GM12864 (cell line): ENCODE data around the gene BPIFA1.
A peak's percentile ranks its signal among the peaks of the same experiment; 100 is the strongest.

ENCODE experiments used
- DNase-seq: peaks from one replicate; pipeline ENCODE4 v3.0.0-alpha.2; 2011; ENCODE audit warnings: low read depth
- H3K4me3 ChIP-seq: 2 replicates; pipeline ENCODE4 v1.5.1; 2011; ENCODE audit warnings: mild to moderate bottlenecking, low read depth, low read length, control low read depth
- TF ChIP-seq, protein P1 (sequence below): IDR thresholded peaks from 2 replicates; pipeline ENCODE4 v1.5.1; 2011; ENCODE audit warnings: low read depth, mild to moderate bottlenecking, moderate library complexity, low read length, control low read depth, inconsistent platforms; ENCODE audit errors: missing control alignments

The BPIFA1 gene

DNA sequence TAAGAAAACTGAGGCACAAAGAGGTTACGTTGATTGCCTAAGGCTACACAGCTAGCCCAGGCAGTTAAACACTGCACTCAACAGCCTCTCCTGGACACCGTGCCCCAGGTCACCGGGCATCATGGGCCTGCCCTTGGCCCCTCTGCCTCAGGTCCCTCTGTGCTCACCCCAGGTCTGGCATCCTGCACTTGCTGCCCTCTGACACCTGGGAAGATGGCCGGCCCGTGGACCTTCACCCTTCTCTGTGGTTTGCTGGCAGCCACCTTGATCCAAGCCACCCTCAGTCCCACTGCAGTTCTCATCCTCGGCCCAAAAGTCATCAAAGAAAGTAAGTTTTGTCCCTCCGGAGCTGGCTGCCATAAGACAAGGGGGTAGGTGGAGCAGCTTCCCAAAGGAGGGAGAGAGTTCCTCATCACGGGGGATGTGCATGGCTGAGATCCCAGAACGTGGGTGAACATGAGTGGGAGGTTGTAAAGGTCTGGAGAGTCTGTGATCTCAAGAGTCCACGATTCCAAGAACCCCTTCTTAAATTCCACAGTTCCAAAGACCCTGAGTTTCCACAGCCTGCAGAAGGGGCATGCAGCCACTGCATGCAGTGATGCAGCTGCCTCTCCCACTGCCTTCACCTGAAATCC lies 50.2 kb downstream of the BPIFA1 start:
- H3K4me3 ChIP-seq, result no peak overlapping the region
- DNase-seq, result no peak
- TF ChIP-seq, protein P1, sequence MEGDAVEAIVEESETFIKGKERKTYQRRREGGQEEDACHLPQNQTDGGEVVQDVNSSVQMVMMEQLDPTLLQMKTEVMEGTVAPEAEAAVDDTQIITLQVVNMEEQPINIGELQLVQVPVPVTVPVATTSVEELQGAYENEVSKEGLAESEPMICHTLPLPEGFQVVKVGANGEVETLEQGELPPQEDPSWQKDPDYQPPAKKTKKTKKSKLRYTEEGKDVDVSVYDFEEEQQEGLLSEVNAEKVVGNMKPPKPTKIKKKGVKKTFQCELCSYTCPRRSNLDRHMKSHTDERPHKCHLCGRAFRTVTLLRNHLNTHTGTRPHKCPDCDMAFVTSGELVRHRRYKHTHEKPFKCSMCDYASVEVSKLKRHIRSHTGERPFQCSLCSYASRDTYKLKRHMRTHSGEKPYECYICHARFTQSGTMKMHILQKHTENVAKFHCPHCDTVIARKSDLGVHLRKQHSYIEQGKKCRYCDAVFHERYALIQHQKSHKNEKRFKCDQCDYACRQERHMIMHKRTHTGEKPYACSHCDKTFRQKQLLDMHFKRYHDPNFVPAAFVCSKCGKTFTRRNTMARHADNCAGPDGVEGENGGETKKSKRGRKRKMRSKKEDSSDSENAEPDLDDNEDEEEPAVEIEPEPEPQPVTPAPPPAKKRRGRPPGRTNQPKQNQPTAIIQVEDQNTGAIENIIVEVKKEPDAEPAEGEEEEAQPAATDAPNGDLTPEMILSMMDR, result no peak

DNA sequence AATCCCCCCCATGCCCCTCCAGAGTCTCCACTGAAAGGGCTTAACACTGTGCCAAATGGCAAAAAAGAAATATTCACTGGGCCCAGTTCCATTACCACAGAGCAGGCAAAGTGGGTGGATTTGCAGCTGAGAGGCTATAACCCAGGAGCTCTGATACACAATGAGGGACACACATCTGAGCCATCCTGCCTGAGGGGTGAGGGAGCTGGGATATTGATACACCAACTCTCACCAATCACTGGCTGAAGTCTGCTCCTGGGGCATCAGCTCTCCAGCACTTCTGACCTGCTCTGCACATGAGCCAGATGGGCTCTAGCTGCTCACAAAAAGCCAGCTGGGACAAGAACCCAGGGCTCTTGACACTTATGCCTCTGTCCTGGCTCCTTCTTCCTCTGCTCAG lies 52.1 kb downstream of the BPIFA1 start:
- no peak for DNase-seq

DNA sequence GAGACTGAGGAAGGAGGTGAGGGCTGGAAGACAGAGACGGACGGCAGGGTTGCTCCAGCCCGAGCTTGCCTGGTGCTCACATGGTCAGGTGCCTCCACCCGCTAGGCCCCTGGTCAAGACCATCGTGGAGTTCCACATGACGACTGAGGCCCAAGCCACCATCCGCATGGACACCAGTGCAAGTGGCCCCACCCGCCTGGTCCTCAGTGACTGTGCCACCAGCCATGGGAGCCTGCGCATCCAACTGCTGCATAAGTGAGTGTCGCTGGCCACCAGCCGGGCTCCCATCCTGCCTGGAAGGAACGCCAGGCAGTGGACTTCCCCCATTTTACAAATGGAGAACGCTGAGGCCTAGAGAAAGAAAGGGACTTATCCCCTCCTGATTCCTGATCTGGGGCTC lies 55.1 kb downstream of the BPIFA1 start:
- DNase-seq, result no peak
- TF ChIP-seq, protein P1, result no peak

More for the DNA sequence above, 52.1 kb downstream of the BPIFA1 start:
- no peak overlapping the region for H3K4me3 ChIP-seq
- TF ChIP-seq, protein P1, result no peak

DNA sequence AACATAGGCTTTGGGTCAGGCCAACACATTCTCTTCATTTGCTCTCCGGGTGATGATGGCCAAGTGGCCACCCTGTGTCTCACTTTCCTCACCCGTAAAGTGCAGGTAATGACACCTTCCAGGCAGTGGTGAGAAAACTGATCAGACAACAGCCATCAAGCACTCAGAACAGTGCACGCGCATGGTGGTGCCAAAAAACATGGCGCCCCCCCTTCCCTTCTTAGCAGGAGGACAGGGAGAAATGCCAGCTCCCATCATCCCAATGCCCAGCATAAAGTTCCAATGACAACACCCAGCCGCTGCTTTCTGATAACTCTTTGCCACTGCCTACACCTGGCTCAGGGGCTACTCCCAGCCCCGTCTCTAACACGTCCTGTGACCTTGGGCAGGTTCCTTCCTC lies 55.6 kb downstream of the BPIFA1 start:
- no peak for DNase-seq
- TF ChIP-seq, protein P1, result no peak
- H3K4me3 ChIP-seq, result no peak overlapping the region

More for the DNA sequence above, 55.1 kb downstream of the BPIFA1 start:
- H3K4me3 ChIP-seq, result no peak overlapping the region

DNA sequence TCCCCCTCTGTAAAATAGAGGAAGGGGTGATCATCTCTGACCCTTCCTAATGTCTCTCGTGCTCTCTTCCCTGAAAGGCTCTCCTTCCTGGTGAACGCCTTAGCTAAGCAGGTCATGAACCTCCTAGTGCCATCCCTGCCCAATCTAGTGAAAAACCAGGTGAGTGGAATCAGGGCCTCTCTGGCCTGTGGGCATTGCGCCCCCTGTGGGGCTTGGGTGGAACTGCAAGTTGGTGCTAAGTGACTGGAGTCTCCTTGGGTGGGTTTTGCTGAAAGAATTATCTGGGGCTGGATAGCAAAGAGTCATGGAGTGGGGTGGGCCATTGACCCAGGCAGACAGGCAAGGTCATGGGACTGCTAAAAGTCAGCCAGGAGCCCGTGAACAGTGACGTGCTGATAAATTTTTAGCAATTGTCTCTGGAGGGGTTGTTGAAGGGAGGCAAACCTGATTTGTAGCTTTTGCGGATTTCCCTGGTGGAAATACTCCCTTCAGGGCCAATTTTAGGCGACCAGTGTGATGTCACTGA lies 56.1 kb downstream of the BPIFA1 start:
- H3K4me3 ChIP-seq, result no peak overlapping the region
- TF ChIP-seq, protein P1, result peak; percentile 99
- no peak for DNase-seq
